Spleen (tissue), 7 donors: ENCODE measurements around the gene SYNJ1.

ENCODE experiments used
- POLR2AphosphoS5 ChIP-seq, 3 donors: sonication (generic); formaldehyde crosslinking; IDR thresholded peaks; one replicate each; pipeline ENCODE4 v1.5.1; 2017; ENCODE audit warnings: antibody characterized with exemption in 3 of 3
- TF ChIP-seq, protein P1 (sequence below), 11 experiments: fragments of 200-600 bp in 7 of 11; fragments of 450-650 bp in 4 of 11; sonication (generic) in 4 of 11; IDR thresholded peaks in 8 of 11; conservative IDR thresholded peaks in 3 of 11; 1 replicate in 7 of 11; 2 replicates in 4 of 11; pipeline versions ENCODE4 v1.4.0 to v1.8.0; 2016 to 2021; ENCODE audit warnings: antibody characterized with exemption in 11 of 11, inconsistent platforms in 4 of 11, mild to moderate bottlenecking in 1 of 11
- donor health status: DM: no; HTN: no; CAD: no; lungs with moderate emphysema.
- donor health status: DM: no; HTN: no; CAD: no.
- donor health status: DM: no; HTN: no; CAD: no.

- TF ChIP-seq, protein P1, sequence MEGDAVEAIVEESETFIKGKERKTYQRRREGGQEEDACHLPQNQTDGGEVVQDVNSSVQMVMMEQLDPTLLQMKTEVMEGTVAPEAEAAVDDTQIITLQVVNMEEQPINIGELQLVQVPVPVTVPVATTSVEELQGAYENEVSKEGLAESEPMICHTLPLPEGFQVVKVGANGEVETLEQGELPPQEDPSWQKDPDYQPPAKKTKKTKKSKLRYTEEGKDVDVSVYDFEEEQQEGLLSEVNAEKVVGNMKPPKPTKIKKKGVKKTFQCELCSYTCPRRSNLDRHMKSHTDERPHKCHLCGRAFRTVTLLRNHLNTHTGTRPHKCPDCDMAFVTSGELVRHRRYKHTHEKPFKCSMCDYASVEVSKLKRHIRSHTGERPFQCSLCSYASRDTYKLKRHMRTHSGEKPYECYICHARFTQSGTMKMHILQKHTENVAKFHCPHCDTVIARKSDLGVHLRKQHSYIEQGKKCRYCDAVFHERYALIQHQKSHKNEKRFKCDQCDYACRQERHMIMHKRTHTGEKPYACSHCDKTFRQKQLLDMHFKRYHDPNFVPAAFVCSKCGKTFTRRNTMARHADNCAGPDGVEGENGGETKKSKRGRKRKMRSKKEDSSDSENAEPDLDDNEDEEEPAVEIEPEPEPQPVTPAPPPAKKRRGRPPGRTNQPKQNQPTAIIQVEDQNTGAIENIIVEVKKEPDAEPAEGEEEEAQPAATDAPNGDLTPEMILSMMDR (IDR thresholded peaks at IDR 0.05 in 8 of 11, conservative IDR thresholded peaks at IDR 0.05 in 3 of 11), result no peak
- TF ChIP-seq POLR2AphosphoS5 (IDR thresholded peaks at IDR 0.05), result no peak
Observed at GRCh38 chr21:32584472-32584871, 143.3 kb downstream of the SYNJ1 start.
